Measurements from ENCODE around the gene SIGLEC9.

SIGLEC9 gene

GRCh38 chr19:51096473-51097165, 28.1 kb upstream of the SIGLEC9 start:
- no peaks in the 10 kb centered on the region for H3K4me1 ChIP-seq (ENCODE audit: control insufficient read depth in 2 of 2, insufficient read depth in 2 of 2, low read length in 2 of 2)
- H3K9me3 ChIP-seq (ENCODE audit: control insufficient read depth in 2 of 2, low read length in 2 of 2): no peaks in the 10 kb centered on the region

GRCh38 chr19:51097166-51097738, 27.5 kb upstream of the SIGLEC9 start:
- Histone ChIP-seq H3K9ac (ENCODE audit: low read depth in 1 of 2, low read length in 2 of 2) (no peak overlapping the region), H3K9me3 (ENCODE audit: control insufficient read depth in 2 of 2, low read length in 2 of 2) (no peaks in the 10 kb centered on the region), H3K4me1 (ENCODE audit: control insufficient read depth in 2 of 2, insufficient read depth in 2 of 2, low read length in 2 of 2) (no peaks in the 10 kb centered on the region), H3K36me3 (ENCODE audit: control insufficient read depth in 2 of 2, insufficient read depth in 2 of 2, low read length in 2 of 2) (peaks cover 5 to 22% of the 10 kb centered on the region in 2 donors), H3K27ac (ENCODE audit: low read depth in 2 of 2, low read length in 2 of 2) (no peak overlapping the region), H3K27me3 (ENCODE audit: control insufficient read depth in 2 of 2, insufficient read depth in 2 of 2, low read length in 2 of 2) (no peaks in the 10 kb centered on the region), H3K4me3 (ENCODE audit: low read length in 2 of 2) (no peak overlapping the region)

More at GRCh38 chr19:51096473-51097165, 28.1 kb upstream of the SIGLEC9 start:
- H3K9ac ChIP-seq (ENCODE audit: low read depth in 1 of 2, low read length in 2 of 2): no peak overlapping the region
- no peaks in the 10 kb centered on the region for H3K27me3 ChIP-seq (ENCODE audit: control insufficient read depth in 2 of 2, insufficient read depth in 2 of 2, low read length in 2 of 2)
- H3K27ac ChIP-seq (ENCODE audit: low read depth in 2 of 2, low read length in 2 of 2): no peak overlapping the region
- H3K36me3 ChIP-seq (ENCODE audit: control insufficient read depth in 2 of 2, insufficient read depth in 2 of 2, low read length in 2 of 2): peaks cover 3 to 19% of the 10 kb centered on the region in 2 donors
- H3K4me3 ChIP-seq (ENCODE audit: low read length in 2 of 2): no peak overlapping the region

- Histone ChIP-seq H3K9me3 (ENCODE audit: control insufficient read depth in 2 of 2, low read length in 2 of 2) (no peaks in the 10 kb centered on the region), H3K4me3 (ENCODE audit: low read length in 2 of 2) (no peak overlapping the region)
These were observed 26.9 kb upstream of the SIGLEC9 start for GRCh38 chr19:51097796-51098195.

GRCh38 chr19:51098365-51099046, 26.2 kb upstream of the SIGLEC9 start:
- Histone ChIP-seq H3K27me3 (ENCODE audit: control insufficient read depth in 2 of 2, insufficient read depth in 2 of 2, low read length in 2 of 2) (no peaks in the 10 kb centered on the region), H3K36me3 (ENCODE audit: control insufficient read depth in 2 of 2, insufficient read depth in 2 of 2, low read length in 2 of 2) (peaks cover 14 to 28% of the 10 kb centered on the region in 2 donors), H3K4me3 (ENCODE audit: low read length in 2 of 2) (no peak overlapping the region), H3K27ac (ENCODE audit: low read depth in 2 of 2, low read length in 2 of 2) (no peak overlapping the region), H3K9me3 (ENCODE audit: control insufficient read depth in 2 of 2, low read length in 2 of 2) (no peaks in the 10 kb centered on the region), H3K9ac (ENCODE audit: low read depth in 1 of 2, low read length in 2 of 2) (no peak overlapping the region), H3K4me1 (ENCODE audit: control insufficient read depth in 2 of 2, insufficient read depth in 2 of 2, low read length in 2 of 2) (no peaks in the 10 kb centered on the region)

More at GRCh38 chr19:51097796-51098195, 26.9 kb upstream of the SIGLEC9 start:
- no peak overlapping the region for H3K9ac ChIP-seq (ENCODE audit: low read depth in 1 of 2, low read length in 2 of 2)
- peaks cover 11 to 27% of the 10 kb centered on the region in 2 donors for H3K36me3 ChIP-seq (ENCODE audit: control insufficient read depth in 2 of 2, insufficient read depth in 2 of 2, low read length in 2 of 2)
- no peaks in the 10 kb centered on the region for H3K27me3 ChIP-seq (ENCODE audit: control insufficient read depth in 2 of 2, insufficient read depth in 2 of 2, low read length in 2 of 2)
- no peaks in the 10 kb centered on the region for H3K4me1 ChIP-seq (ENCODE audit: control insufficient read depth in 2 of 2, insufficient read depth in 2 of 2, low read length in 2 of 2)
- no peak overlapping the region for H3K27ac ChIP-seq (ENCODE audit: low read depth in 2 of 2, low read length in 2 of 2)

GRCh38 chr19:51099047-51099382, 25.7 kb upstream of the SIGLEC9 start:
- no peak overlapping the region for H3K27ac ChIP-seq (ENCODE audit: low read depth in 2 of 2, low read length in 2 of 2)

GRCh38 chr19:51100601-51101000, 24.1 kb upstream of the SIGLEC9 start:
- Histone ChIP-seq H3K36me3 (ENCODE audit: control insufficient read depth in 2 of 2, insufficient read depth in 2 of 2, low read length in 2 of 2) (peaks cover 14 to 32% of the 10 kb centered on the region in 2 donors), H3K27me3 (ENCODE audit: control insufficient read depth in 2 of 2, insufficient read depth in 2 of 2, low read length in 2 of 2) (no peaks in the 10 kb centered on the region), H3K27ac (ENCODE audit: low read depth in 2 of 2, low read length in 2 of 2) (no peak overlapping the region), H3K4me3 (ENCODE audit: low read length in 2 of 2) (no peak overlapping the region), H3K4me1 (ENCODE audit: control insufficient read depth in 2 of 2, insufficient read depth in 2 of 2, low read length in 2 of 2) (no peaks in the 10 kb centered on the region), H3K9me3 (ENCODE audit: control insufficient read depth in 2 of 2, low read length in 2 of 2) (no peaks in the 10 kb centered on the region), H3K9ac (ENCODE audit: low read depth in 1 of 2, low read length in 2 of 2) (no peak overlapping the region)

More at GRCh38 chr19:51099047-51099382, 25.7 kb upstream of the SIGLEC9 start:
- Histone ChIP-seq H3K9ac (ENCODE audit: low read depth in 1 of 2, low read length in 2 of 2) (no peak overlapping the region), H3K9me3 (ENCODE audit: control insufficient read depth in 2 of 2, low read length in 2 of 2) (no peaks in the 10 kb centered on the region), H3K4me3 (ENCODE audit: low read length in 2 of 2) (no peak overlapping the region), H3K4me1 (ENCODE audit: control insufficient read depth in 2 of 2, insufficient read depth in 2 of 2, low read length in 2 of 2) (no peaks in the 10 kb centered on the region), H3K27me3 (ENCODE audit: control insufficient read depth in 2 of 2, insufficient read depth in 2 of 2, low read length in 2 of 2) (no peaks in the 10 kb centered on the region), H3K36me3 (ENCODE audit: control insufficient read depth in 2 of 2, insufficient read depth in 2 of 2, low read length in 2 of 2) (peaks cover 14 to 32% of the 10 kb centered on the region in 2 donors)

- peaks cover 14 to 32% of the 10 kb centered on the region in 2 donors for H3K36me3 ChIP-seq (ENCODE audit: control insufficient read depth in 2 of 2, insufficient read depth in 2 of 2, low read length in 2 of 2)
- H3K27ac ChIP-seq (ENCODE audit: low read depth in 2 of 2, low read length in 2 of 2): no peak overlapping the region
- no peak overlapping the region for H3K9ac ChIP-seq (ENCODE audit: low read depth in 1 of 2, low read length in 2 of 2)
- H3K27me3 ChIP-seq (ENCODE audit: control insufficient read depth in 2 of 2, insufficient read depth in 2 of 2, low read length in 2 of 2): no peaks in the 10 kb centered on the region
- no peak overlapping the region for H3K4me3 ChIP-seq (ENCODE audit: low read length in 2 of 2)
- H3K9me3 ChIP-seq (ENCODE audit: control insufficient read depth in 2 of 2, low read length in 2 of 2): no peaks in the 10 kb centered on the region
- H3K4me1 ChIP-seq (ENCODE audit: control insufficient read depth in 2 of 2, insufficient read depth in 2 of 2, low read length in 2 of 2): no peaks in the 10 kb centered on the region
These were observed 23.4 kb upstream of the SIGLEC9 start for GRCh38 chr19:51101171-51101865.

- Histone ChIP-seq H3K9me3 (ENCODE audit: control insufficient read depth in 2 of 2, low read length in 2 of 2) (no peaks in the 10 kb centered on the region), H3K4me1 (ENCODE audit: control insufficient read depth in 2 of 2, insufficient read depth in 2 of 2, low read length in 2 of 2) (peaks cover 7 to 9% of the 10 kb centered on the region in 2 donors), H3K9ac (ENCODE audit: low read depth in 1 of 2, low read length in 2 of 2) (no peak overlapping the region), H3K36me3 (ENCODE audit: control insufficient read depth in 2 of 2, insufficient read depth in 2 of 2, low read length in 2 of 2) (peaks cover 11 to 32% of the 10 kb centered on the region in 2 donors), H3K27ac (ENCODE audit: low read depth in 2 of 2, low read length in 2 of 2) (no peak overlapping the region), H3K27me3 (ENCODE audit: control insufficient read depth in 2 of 2, insufficient read depth in 2 of 2, low read length in 2 of 2) (no peaks in the 10 kb centered on the region), H3K4me3 (ENCODE audit: low read length in 2 of 2) (no peak overlapping the region)
These were observed 21.7 kb upstream of the SIGLEC9 start for GRCh38 chr19:51102991-51103390.

GRCh38 chr19:51103926-51104341, 20.8 kb upstream of the SIGLEC9 start:
- H3K4me3 ChIP-seq (ENCODE audit: low read length in 2 of 2): no peak overlapping the region
- H3K27me3 ChIP-seq (ENCODE audit: control insufficient read depth in 2 of 2, insufficient read depth in 2 of 2, low read length in 2 of 2): no peaks in the 10 kb centered on the region
- H3K9me3 ChIP-seq (ENCODE audit: control insufficient read depth in 2 of 2, low read length in 2 of 2): no peaks in the 10 kb centered on the region
- peaks cover 11 to 31% of the 10 kb centered on the region in 2 donors for H3K36me3 ChIP-seq (ENCODE audit: control insufficient read depth in 2 of 2, insufficient read depth in 2 of 2, low read length in 2 of 2)
- no peak overlapping the region for H3K27ac ChIP-seq (ENCODE audit: low read depth in 2 of 2, low read length in 2 of 2)
- peaks cover 7 to 12% of the 10 kb centered on the region in 2 donors for H3K4me1 ChIP-seq (ENCODE audit: control insufficient read depth in 2 of 2, insufficient read depth in 2 of 2, low read length in 2 of 2)
- no peak overlapping the region for H3K9ac ChIP-seq (ENCODE audit: low read depth in 1 of 2, low read length in 2 of 2)
